ENCODE results near the gene NEU1.
"Not testable (repeated sequence)": the region's sequence is repeated elsewhere in the genome, so short reads cannot be mapped to it uniquely, and the experiment has no call there.

NEU1 gene

GRCh38 chr6:31821301-31822035 lies 41.2 kb downstream of the NEU1 start:
- DNase-seq (ENCODE audit: low read depth in 1 of 2, low spot score in 1 of 2), result peak in 1 of 2 donors; percentile 71

DNA sequence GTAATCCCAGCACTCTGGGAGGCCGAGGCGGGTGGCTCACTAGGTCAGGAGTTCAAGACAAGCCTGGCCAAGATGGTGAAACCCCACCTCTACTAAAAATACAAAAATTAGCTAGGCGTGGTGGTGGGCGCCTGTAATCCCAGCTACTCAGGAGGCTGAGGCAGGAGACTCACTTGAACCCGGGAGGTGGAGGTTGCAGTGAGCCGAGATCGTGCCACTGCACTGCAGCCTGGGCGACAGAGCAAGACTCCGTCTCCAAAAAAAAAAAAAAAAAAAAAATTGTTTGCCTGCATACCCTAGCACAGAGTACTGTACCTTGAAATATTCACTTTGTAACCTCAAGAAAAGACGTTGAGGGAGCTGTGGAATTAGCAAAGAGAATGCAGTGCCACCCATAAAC lies 42.2 kb downstream of the NEU1 start:
- not testable (repeated sequence) for DNase-seq (ENCODE audit: low read depth in 1 of 2, low spot score in 1 of 2)

GRCh38 chr6:31819871-31820299 lies 42.7 kb downstream of the NEU1 start:
- no peak for DNase-seq (ENCODE audit: low read depth in 1 of 2, low spot score in 1 of 2)

DNA sequence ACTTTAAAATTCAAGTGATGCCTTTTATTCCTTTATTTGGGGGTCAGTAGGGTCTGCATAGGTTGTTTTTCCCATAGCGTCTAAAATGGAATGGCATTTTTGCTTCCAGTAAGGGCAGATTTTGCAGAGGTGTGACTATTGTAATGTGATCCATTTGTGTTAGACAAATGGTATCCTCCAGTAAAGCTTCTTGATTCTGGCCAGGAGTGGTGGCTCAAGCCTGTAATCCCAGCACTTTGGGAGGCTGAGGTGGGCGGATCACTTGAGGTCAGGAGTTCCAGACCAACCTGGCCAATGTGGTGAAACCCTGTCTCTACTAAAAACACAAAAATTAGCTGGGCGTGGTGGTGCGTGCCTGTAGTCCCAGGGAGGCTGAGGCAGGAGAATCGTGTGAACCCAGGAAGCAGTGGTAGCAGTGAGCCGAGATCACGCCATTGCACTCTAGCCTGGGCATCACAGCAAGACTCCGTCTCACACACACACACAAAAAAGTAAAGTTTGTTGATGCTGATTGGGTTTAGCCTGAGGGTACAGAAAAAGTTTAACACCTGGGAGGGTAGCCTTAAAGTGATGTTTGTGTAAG lies 44.6 kb downstream of the NEU1 start:
- DNase-seq (ENCODE audit: low read depth in 1 of 2, low spot score in 1 of 2), result not testable (repeated sequence)

DNA sequence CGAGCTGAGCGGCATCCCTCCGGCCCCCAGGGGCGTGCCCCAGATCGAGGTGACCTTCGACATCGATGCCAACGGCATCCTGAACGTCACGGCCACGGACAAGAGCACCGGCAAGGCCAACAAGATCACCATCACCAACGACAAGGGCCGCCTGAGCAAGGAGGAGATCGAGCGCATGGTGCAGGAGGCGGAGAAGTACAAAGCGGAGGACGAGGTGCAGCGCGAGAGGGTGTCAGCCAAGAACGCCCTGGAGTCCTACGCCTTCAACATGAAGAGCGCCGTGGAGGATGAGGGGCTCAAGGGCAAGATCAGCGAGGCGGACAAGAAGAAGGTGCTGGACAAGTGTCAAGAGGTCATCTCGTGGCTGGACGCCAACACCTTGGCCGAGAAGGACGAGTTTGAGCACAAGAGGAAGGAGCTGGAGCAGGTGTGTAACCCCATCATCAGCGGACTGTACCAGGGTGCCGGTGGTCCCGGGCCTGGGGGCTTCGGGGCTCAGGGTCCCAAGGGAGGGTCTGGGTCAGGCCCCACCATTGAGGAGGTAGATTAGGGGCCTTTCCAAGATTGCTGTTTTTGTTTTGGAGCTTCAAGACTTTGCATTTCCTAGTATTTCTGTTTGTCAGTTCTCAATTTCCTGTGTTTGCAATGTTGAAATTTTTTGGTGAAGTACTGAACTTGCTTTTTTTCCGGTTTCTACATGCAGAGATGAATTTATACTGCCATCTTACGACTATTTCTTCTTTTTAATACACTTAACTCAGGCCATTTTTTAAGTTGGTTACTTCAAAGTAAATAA lies 45.3 kb downstream of the NEU1 start:
- not testable (repeated sequence) for DNase-seq (ENCODE audit: low read depth in 1 of 2, low spot score in 1 of 2)

GRCh38 chr6:31815025-31815838 lies 47.4 kb downstream of the NEU1 start, which contains the start of the genes HSPA1A and HSPA1L:
HSPA1A (plus strand) TSS chr6:31815543; CDS start chr6:31815757, 214 bp downstream.
HSPA1L (minus strand) TSS chr6:31815283; CDS start chr6:31811972, 3,311 bp downstream.
- peak in 1 of 2 donors; percentile 36 for DNase-seq (ENCODE audit: low read depth in 1 of 2, low spot score in 1 of 2)

DNA sequence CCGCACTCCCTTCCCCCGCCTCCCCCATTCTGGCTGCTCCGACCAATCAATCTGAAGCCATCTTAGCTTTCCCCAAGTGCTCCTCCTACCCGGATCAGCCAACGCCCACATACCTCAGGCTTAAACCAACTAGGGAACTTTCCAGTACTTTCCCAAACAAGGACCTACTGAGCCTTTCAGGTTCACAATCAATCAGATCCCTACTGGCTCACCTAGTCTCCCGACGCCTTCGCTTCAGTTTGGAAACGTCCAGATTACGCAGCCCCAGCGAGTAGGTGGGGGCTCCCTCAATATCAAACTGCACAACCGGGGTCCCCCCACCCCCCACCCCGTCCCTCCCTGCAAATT lies 48.0 kb downstream of the NEU1 start:
- peak in 1 of 2 donors; percentile 50 for DNase-seq (ENCODE audit: low read depth in 1 of 2, low spot score in 1 of 2)

GRCh38 chr6:31813465-31813849 lies 49.2 kb downstream of the NEU1 start:
- no peak for DNase-seq (ENCODE audit: low read depth in 1 of 2, low spot score in 1 of 2)

GRCh38 chr6:31811645-31812044 lies 51.0 kb downstream of the NEU1 start:
- no peak for DNase-seq (ENCODE audit: low read depth in 1 of 2, low spot score in 1 of 2)

DNA sequence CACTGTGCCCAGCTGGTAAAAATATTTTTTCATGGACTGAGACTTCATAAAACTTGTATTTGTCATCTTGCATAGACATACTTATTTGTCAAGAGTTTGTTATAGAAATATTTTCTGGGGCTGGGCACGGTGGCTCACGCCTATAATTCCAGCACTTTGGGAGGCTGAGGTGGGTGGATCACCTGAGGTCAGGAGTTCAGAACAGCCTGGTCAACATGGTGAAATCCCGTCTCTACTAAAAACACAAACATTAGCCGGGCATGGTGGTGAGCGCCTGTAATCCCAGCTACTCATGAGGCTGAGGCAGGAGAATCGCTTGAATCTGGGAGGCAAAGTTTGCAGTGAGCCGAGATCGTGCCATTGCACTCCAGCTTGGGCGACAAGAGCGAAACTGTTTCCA lies 54.0 kb downstream of the NEU1 start:
- DNase-seq (ENCODE audit: low read depth in 1 of 2, low spot score in 1 of 2), result not testable (repeated sequence)
